Head of caudate nucleus (tissue), 42 donors: ENCODE data around the gene SUN2.

ENCODE experiments used
- DNase-seq, 42 donors: peaks; one replicate each; pipeline versions ENCODE4 v3.0.0 to v3.0.0-alpha.2; 2020 to 2021; ENCODE audit warnings: mixed read lengths in 7 of 42
- intact Hi-C: fragments of 100-400 bp; cut with DNase I; formaldehyde crosslinking; loops from one replicate; pipeline ENCODE4 v1.15.0; 2022

SUN2 gene

DNA sequence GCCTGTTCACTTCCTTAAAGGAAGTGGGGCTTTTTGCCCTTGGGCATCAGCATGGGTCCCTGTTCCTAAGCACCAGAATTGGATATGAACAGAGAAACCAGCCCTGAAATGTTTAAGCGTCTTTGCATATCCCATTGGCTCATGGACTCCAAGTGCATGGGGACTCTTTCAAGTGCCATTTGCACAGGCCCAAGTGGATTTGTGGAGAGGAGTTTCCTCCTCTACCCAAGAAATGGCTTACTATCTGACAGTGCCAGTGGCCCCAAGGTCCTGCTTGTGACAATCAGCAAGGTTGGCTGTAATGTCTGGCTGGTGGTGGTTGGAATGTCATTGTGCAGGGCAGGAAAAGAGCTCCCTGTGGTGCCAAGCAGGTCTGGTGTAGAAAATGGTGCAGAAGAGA, 70.0 kb downstream of the SUN2 start:
- intact Hi-C loops: no loop called here
- DNase-seq: no peak

GRCh38 chr22:38684895-38685294, 70.9 kb downstream of the SUN2 start:
- intact Hi-C loops: no loop called here

More at GRCh38 chr22:38684895-38685294, 70.9 kb downstream of the SUN2 start:
- DNase-seq: no peak
